ENCODE measurements around the gene MEST. TPM values are rescaled to one million over a fixed set of nuclear protein-coding genes. Genes with fewer than 3 reads are reported as not detected.

MEST gene
- total and polyA plus RNA-seq, 2 of the 13 experiments (the other 11 are each of a cell fraction or from before 2014, with no cell fraction given), result 49.5 to 54.6 TPM

DNA sequence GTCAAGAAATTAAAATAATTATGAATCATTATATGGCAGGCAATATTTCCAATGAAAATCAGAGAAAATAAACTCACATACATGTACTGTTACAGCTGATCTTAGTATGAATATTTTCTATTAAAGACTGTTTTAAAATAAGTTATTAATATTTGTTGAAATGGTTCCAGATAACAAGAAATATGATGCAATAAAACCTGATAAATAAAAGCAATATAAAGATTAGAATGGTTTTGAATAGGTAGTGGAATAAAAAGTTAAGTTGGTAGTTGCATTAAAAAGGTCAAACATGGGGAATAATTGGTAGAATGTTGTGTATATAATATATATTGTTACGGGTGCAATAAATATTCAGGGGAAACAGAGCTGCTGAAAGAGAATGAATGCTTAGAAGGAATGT, 52.5 kb downstream of the MEST start:
- Histone ChIP-seq H3K36me3 (replicated peaks in 1 of 2; ENCODE audit: control insufficient read depth in 1 of 2, insufficient read depth in 2 of 2, low read length in 2 of 2) (peaks cover 0 to 3% of the 10 kb centered on the region in 2 experiments; a peak in 1 of 5 replicates), H3K4me2 (ENCODE audit: low read depth, low read length) (no peak overlapping the region), H3K79me2 (ENCODE audit: insufficient read depth, low read length) (no peaks in the 10 kb centered on the region), H3K4me3 (replicated peaks in 1 of 3; ENCODE audit: insufficient read depth in 1 of 3, low read depth in 2 of 3, low read length in 3 of 3) (no peak overlapping the region), H3K9me3 (ENCODE audit: low read length) (no peaks in the 10 kb centered on the region), H3K27me3 (ENCODE audit: control insufficient read depth in 1 of 2, insufficient read depth in 2 of 2, low read length in 2 of 2) (no peaks in the 10 kb centered on the region), H3K27ac (ENCODE audit: extremely low read length, insufficient read depth, low read length) (no peak overlapping the region), H3K4me1 (ENCODE audit: insufficient read depth, low read length) (peaks cover 8% of the 10 kb centered on the region), H4K20me1 (ENCODE audit: insufficient read depth, low read length) (no peaks in the 10 kb centered on the region), H2AFZ (ENCODE audit: low read length) (no peak overlapping the region), H3K9ac (ENCODE audit: insufficient read depth, low read depth, low read length) (no peak overlapping the region)
- WGBS (ENCODE audit: low lambda C conversion rate), result 93% methylated on average over 1 of the region's 1 CpG
- intact Hi-C loops (cut with micrococcal nuclease; ENCODE audit: unreplicated experiment) (no loop called here), in situ Hi-C loops (cut with HindIII; ENCODE audit: extremely low pct_ligation_motif_present, low pct_unique_long_range_greater_than_20kb) (no loop called here)
- TF ChIP-seq REL (CRISPR knock-in tag; conservative IDR thresholded peaks at IDR 0.05) (no peak), ZNF776 (CRISPR knock-in tag; IDR thresholded peaks at IDR 0.05) (no peak), KLF15 (CRISPR knock-in tag; IDR thresholded peaks at IDR 0.05; ENCODE audit: borderline replicate concordance) (no peak), HOXA9 (CRISPR knock-in tag; IDR thresholded peaks at IDR 0.05; ENCODE audit: borderline replicate concordance) (no peak), ZBTB38 (CRISPR knock-in tag; IDR thresholded peaks at IDR 0.05) (no peak), BHLHE40 (IDR thresholded peaks at IDR 0.05; ENCODE audit: low read length) (no peak), ZNF460 (CRISPR knock-in tag; IDR thresholded peaks at IDR 0.05; ENCODE audit: borderline replicate concordance) (no peak), XBP1 (CRISPR knock-in tag; IDR thresholded peaks at IDR 0.05) (no peak), ZNF737 (CRISPR knock-in tag; IDR thresholded peaks at IDR 0.05; ENCODE audit: borderline replicate concordance) (no peak), ZNF234 (CRISPR knock-in tag; conservative IDR thresholded peaks at IDR 0.05) (no peak), SALL2 (CRISPR knock-in tag; IDR thresholded peaks at IDR 0.05) (no peak), KLF13 (CRISPR knock-in tag; IDR thresholded peaks at IDR 0.05) (no peak)
- TF ChIP-seq, protein P1, sequence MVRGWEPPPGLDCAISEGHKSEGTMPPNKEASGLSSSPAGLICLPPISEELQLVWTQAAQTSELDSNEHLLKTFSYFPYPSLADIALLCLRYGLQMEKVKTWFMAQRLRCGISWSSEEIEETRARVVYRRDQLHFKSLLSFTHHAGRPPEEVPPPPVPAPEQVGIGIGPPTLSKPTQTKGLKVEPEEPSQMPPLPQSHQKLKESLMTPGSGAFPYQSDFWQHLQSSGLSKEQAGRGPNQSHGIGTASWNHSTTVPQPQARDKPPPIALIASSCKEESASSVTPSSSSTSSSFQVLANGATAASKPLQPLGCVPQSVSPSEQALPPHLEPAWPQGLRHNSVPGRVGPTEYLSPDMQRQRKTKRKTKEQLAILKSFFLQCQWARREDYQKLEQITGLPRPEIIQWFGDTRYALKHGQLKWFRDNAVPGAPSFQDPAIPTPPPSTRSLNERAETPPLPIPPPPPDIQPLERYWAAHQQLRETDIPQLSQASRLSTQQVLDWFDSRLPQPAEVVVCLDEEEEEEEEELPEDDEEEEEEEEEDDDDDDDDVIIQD (CRISPR knock-in tag; IDR thresholded peaks at IDR 0.05; ENCODE audit: low read depth), result no peak
- TF ChIP-seq, protein P2, sequence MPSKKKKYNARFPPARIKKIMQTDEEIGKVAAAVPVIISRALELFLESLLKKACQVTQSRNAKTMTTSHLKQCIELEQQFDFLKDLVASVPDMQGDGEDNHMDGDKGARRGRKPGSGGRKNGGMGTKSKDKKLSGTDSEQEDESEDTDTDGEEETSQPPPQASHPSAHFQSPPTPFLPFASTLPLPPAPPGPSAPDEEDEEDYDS (CRISPR knock-in tag; IDR thresholded peaks at IDR 0.05), result no peak
- ATAC-seq (no peak), DNase-seq (ENCODE audit: low spot score) (no peak), FAIRE-seq (no peak)
- ChIA-PET CTCF (ENCODE audit: low intra/inter-chr PET ratio, low total read pairs) (no interaction called here), POLR2A (no interaction called here)
- BruUV-seq (replicated peaks), result no TSS peak
